Muscle of arm (tissue), 14 donors: ENCODE measurements around the gene CPSF2. TPM values are rescaled to one million over a fixed set of nuclear protein-coding genes. Genes with fewer than 3 reads are reported as not detected.
A peak's percentile ranks its signal among the peaks of the same experiment; 100 is the strongest.

Experiments
- DNase-seq: peaks from one replicate; pipeline ENCODE4 v3.0.0-alpha.2; 2013
- long read RNA-seq, 11 donors: transcript quantifications; one replicate each; lab custom pipeline, GENCODE V29; 2026
- polyA plus RNA-seq, 12 donors: library from polyadenylated mRNA; unstranded; fragments of 120-200 nt; gene quantifications; one replicate each; pipeline ENCODE4 v1.2.1, GENCODE V29; 2013; ENCODE audit not compliant: insufficient read length in 12 of 12

CPSF2 gene
- polyA plus RNA-seq, result 10 to 100 TPM in 11 of 12 donors, not detected in 1; 17.8 to 58.7 (median 46.2) TPM
- long read RNA-seq, donor 1, full-length matches to known transcripts, result 1 of 1 reads
- long read RNA-seq, donor 1, partial matches to known transcripts, result 0 of 1 reads
- long read RNA-seq, donor 1, other reads (novel, unspliced or antisense), result 0 of 1 reads
- long read RNA-seq, donor 2, full-length matches to known transcripts, result 4 of 4 reads
- long read RNA-seq, donor 2, partial matches to known transcripts, result 0 of 4 reads
- long read RNA-seq, donor 2, other reads (novel, unspliced or antisense), result 0 of 4 reads
- long read RNA-seq, donor 3, result 0 reads
- long read RNA-seq, donor 4, result 0 reads
- long read RNA-seq, donor 5, full-length matches to known transcripts, result 2 of 2 reads
- long read RNA-seq, donor 5, partial matches to known transcripts, result 0 of 2 reads
- long read RNA-seq, donor 5, other reads (novel, unspliced or antisense), result 0 of 2 reads
- long read RNA-seq, donor 6, full-length matches to known transcripts, result 1 of 1 reads
- long read RNA-seq, donor 6, partial matches to known transcripts, result 0 of 1 reads
- long read RNA-seq, donor 6, other reads (novel, unspliced or antisense), result 0 of 1 reads
- long read RNA-seq, donor 7, partial matches to known transcripts, result 7 of 7 reads
- long read RNA-seq, donor 7, other reads (novel, unspliced or antisense), result 0 of 7 reads
- long read RNA-seq, donor 8, full-length matches to known transcripts, result 2 of 2 reads
- long read RNA-seq, donor 8, partial matches to known transcripts, result 0 of 2 reads
- long read RNA-seq, donor 8, other reads (novel, unspliced or antisense), result 0 of 2 reads
- long read RNA-seq, donor 9, full-length matches to known transcripts, result 1 of 1 reads
- long read RNA-seq, donor 9, partial matches to known transcripts, result 0 of 1 reads
- long read RNA-seq, donor 9, other reads (novel, unspliced or antisense), result 0 of 1 reads
- long read RNA-seq, donor 10, full-length matches to known transcripts, result 1 of 1 reads
- long read RNA-seq, donor 10, partial matches to known transcripts, result 0 of 1 reads
- long read RNA-seq, donor 10, other reads (novel, unspliced or antisense), result 0 of 1 reads
- long read RNA-seq, donor 11, full-length matches to known transcripts, result 3 of 15 reads
- long read RNA-seq, donor 11, partial matches to known transcripts, result 12 of 15 reads
- long read RNA-seq, donor 11, other reads (novel, unspliced or antisense), result 0 of 15 reads

GRCh38 chr14:92121670-92122350 is at the start of gene CPSF2, which contains the start of gene NDUFB1:
Gene CPSF2 (plus strand): TSS chr14:92121969. CDS start chr14:92130985, 9,016 bp downstream.
Gene NDUFB1 (minus strand): TSS chr14:92121706. CDS start chr14:92117637, 4,069 bp downstream.
- peak; percentile 87 for DNase-seq

GRCh38 chr14:92074555-92074954 is 47.2 kb upstream of the CPSF2 start:
- no peak for DNase-seq

GRCh38 chr14:92088494-92088893 is 33.3 kb upstream of the CPSF2 start:
- DNase-seq, result no peak

DNA sequence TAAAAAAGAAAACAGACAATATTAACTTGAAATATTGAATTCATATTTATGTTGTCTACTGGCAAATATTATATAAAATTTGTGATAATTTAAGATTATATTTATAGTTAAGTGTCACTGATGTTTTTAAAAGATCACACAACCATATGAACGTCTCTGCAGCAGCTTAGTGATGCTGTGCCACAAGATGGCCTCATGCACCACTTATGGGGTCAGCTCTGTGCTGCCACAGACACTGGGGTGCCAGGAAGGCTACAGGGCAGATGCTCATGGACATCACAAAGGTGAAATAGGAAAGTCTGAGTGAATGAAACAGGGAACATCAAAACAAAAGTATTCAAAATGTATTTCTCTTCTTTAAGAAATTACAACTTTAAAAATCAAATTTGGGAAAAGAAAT is 28.4 kb upstream of the CPSF2 start:
- DNase-seq, result no peak

DNA sequence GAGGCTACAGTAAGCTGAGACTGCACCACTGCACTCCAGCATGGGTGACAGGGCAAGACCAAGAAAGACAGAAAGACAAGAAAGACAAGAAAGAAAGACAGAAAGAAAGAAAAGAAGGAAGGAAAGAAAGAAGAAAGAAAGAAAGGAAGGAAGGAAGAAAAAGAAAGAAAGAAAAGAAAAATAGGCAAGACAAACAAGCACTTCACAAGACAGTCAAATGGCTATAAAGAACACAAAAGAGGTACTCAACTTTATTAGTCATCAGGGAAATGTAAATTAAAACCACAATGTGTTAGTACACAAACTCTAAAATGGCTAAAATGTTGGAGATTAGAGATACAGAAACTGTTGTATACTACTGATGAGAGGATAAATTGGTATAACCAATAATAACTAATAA is 22.0 kb upstream of the CPSF2 start:
- no peak for DNase-seq

GRCh38 chr14:92103363-92103989 is 18.3 kb upstream of the CPSF2 start:
- DNase-seq, result no peak

- DNase-seq, result no peak
Observed at GRCh38 chr14:92105073-92105892, 16.5 kb upstream of the CPSF2 start.

- no peak for DNase-seq
Observed at GRCh38 chr14:92105893-92106142, 16.0 kb upstream of the CPSF2 start.

GRCh38 chr14:92106143-92106926 is 15.4 kb upstream of the CPSF2 start, which contains the start of gene ATXN3:
Gene ATXN3 (minus strand): TSS chr14:92106582. CDS start chr14:92106552, 30 bp downstream.
- peak; percentile 97 for DNase-seq

DNA sequence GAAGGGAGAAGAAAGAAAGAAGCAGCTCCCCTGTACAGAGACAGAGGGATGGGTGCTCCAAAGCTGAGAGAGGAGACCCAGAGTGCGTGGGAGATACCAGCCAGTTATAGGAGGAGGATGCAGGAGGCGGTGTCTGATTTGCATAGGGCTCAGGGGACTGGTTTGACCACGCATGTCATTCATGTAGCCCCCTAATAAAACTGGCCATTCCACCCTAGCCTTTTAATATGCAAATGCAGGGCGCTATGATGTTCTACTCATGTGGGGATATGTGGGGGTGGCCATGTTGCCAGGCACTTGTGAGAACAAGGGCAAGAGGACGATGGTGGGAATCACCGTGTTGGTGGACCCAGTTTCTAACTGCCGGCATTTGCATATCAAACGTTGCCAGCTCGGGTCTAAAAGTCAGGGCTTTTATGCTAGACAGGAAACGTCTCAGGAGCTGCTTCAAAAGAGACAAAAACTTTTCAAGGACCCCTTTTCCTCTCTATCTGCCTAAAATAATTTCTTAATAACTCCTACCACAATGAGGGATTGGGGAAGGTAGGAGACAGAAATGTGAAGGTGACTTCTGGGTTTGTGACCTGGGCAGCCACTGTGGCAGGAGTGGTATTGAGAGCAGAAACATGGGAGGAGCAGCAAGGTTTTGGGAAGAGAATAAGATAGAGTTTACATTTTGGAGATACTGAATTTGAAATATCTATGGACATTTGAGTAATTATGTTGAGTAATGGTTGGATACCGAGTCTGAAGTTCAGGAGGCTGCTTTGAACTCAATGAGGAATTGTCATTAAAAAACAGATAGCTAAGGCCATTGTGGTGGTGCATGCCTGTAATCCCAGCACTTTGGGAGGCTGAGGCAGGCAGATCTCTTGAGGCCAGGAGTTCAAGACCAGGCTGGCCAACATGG is 13.2 kb upstream of the CPSF2 start:
- no peak for DNase-seq

DNA sequence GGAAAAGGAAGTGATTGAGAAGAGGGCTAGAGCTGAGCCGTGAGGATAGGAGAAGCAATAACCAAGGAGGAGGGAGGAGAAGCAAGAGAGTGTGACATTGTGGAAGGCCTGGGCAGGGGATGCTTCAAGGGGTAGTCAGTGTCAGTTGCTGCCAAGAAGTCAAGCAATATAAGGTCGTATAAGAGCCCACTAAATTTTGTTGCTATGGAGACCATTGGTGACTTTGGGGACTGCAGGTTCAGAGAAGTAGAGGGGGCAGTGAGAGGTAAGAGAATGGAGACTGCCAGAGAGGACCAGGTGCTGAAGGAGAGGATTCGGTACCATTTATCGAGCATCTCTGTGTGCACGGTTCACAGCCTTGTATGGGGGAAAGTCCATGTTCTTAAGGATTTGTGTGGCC is 12.3 kb upstream of the CPSF2 start:
- DNase-seq, result no peak

DNA sequence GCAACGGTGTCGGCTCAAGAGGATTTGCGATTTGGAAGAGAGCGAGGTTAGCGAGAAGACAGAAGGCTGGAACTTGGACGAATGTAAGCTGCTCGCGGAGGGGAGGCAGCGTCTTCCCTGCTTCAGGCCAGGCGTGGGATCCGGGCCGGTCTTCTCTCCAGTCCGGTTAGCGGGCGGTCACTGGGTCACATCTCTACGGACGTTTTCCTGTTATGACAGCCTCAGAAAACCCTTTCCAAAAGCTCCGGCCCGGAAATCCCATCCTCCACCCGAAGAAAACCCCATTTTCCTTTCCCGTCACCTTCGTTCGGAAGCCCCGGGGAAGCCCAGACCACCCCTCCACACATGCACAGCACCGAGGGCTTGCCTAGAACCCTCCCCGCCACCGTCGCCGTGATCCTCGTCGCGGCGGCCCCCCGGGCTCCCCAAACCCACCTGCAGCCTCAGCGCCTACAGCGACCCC is 531 bp upstream of the CPSF2 start:
- peak; percentile 69 for DNase-seq

GRCh38 chr14:92122351-92122677 is 545 bp downstream of the CPSF2 start:
- DNase-seq, result peak; percentile 48

DNA sequence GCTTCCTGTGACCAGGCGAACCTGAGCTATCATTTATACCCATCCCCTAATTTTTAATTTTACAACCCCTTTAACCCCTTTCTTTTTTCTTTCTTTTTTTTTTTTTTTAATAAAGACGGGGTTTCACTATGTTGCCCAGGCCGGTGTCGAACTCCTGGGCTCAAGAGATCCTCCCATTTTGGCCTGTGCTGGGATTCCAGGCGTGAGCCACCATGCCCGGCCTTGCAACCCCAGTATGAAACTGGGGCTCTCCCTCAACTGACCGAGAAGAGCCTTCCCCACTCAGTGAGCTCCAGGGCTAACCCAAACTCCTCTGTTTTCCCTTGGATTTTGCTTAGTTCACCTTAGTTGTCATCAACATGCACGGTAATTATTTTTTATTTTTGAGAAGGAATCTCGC is 992 bp downstream of the CPSF2 start:
- DNase-seq, result no peak

DNA sequence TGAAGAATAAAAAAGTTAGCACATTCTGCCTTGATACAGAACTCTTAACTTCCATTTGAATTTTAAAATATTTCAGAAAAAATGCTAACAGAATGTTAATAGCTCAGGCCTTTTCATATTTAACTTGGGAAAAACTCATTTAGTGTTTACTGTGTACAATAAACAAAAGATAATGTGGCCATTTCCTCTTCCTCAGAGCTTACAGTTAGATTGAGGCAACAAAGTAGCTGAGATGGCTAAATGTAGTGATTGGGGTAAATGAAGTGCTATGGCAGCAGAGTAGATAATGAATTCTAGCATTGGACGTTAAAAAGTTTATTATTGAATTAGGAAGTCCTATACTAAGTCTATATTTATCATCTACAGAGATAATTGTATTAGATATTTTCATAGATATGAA is 12.7 kb downstream of the CPSF2 start:
- DNase-seq, result no peak

DNA sequence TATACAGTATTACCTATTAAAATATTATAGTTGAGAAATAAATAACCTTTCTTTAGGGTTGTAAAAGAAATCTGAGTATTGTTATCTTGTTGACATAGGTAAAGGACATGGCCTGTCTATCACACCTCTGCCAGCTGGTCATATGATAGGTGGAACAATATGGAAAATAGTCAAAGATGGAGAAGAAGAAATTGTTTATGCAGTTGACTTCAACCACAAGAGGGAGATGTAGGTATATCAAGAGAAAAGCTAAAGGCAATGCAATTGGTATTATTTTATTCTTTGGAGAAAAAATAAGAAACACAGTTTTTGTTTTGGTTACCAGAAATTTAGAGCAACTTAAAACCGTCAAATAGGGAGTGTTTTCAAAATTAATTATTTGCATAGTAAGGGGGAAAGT is 13.5 kb downstream of the CPSF2 start:
- peak; percentile 31 for DNase-seq

DNA sequence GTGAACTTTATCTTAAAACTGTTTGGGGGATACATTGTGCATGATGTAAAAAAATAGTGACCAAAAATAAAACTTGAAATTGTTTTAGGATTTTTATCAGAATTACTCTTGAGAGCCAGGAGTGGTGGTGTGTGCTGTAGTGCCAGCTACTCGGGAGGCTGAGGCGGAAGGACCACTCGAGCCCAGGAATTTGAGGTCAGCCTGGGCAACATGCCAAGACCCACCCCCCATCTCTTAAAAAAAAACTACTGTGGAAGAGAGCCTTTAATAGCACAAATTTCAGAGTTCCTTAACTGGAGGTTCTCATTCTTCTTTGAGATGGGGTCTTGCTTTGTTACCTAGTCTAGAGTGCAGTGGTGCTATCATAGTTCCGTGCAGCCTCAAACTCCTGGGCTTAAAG is 21.5 kb downstream of the CPSF2 start:
- DNase-seq, result no peak

GRCh38 chr14:92143962-92144361 is 22.2 kb downstream of the CPSF2 start:
- no peak for DNase-seq
